OCI-LY1 (cell line): Measurements from ENCODE around the gene AHDC1.
A peak's percentile ranks its signal among the peaks of the same experiment; 100 is the strongest.

Experiments
- H2AFZ ChIP-seq: fragments of 200-600 bp; sonication (generic), shearing (Covaris generic); 2 replicates; pipeline ENCODE4 v1.6.0; 2014; ENCODE audit warnings: antibody characterized with exemption, mild to moderate bottlenecking, low read length
- H3F3A ChIP-seq: fragments of 200-600 bp; sonication (generic), shearing (Covaris generic); 2 replicates; pipeline ENCODE4 v1.6.0; 2014; ENCODE audit warnings: mild to moderate bottlenecking, antibody characterized with exemption, low read length, moderate library complexity; ENCODE audit not compliant: insufficient read depth
- H3K27ac ChIP-seq: fragments of 200-600 bp; sonication (generic); 2 replicates; pipeline ENCODE4 v1.5.1; 2014; ENCODE audit warnings: low read length, mixed run types, mild to moderate bottlenecking, low read depth; ENCODE audit not compliant: poor library complexity, severe bottlenecking
- H3K27me3 ChIP-seq: fragments of 200-600 bp; sonication (generic); 2 replicates; pipeline ENCODE4 v1.6.0; 2014; ENCODE audit warnings: antibody characterized with exemption, mild to moderate bottlenecking, low read length, moderate library complexity; ENCODE audit not compliant: insufficient read depth
- H3K36me3 ChIP-seq: fragments of 200-600 bp; sonication (generic); 2 replicates; pipeline ENCODE4 v1.6.1; 2014; ENCODE audit warnings: mild to moderate bottlenecking, antibody characterized with exemption, low read length, moderate library complexity, mixed read lengths; ENCODE audit not compliant: insufficient read depth
- H3K4me1 ChIP-seq: fragments of 200-600 bp; sonication (generic); 2 replicates; pipeline ENCODE4 v1.5.1; 2014; ENCODE audit warnings: mild to moderate bottlenecking, low read length, moderate library complexity; ENCODE audit not compliant: insufficient read depth, severe bottlenecking
- H3K4me2 ChIP-seq: fragments of 200-600 bp; sonication (generic), shearing (Covaris generic); 2 replicates; pipeline ENCODE4 v1.6.1; 2014; ENCODE audit warnings: low read length
- H3K4me3 ChIP-seq: fragments of 200-600 bp; sonication (generic); 2 replicates; pipeline ENCODE4 v1.5.1; 2014; ENCODE audit warnings: low read length, low read depth, mild to moderate bottlenecking, mixed read lengths; ENCODE audit not compliant: poor library complexity, severe bottlenecking
- H3K79me2 ChIP-seq: fragments of 200-600 bp; shearing (Covaris generic); 2 replicates; pipeline ENCODE4 v1.6.1; 2016; ENCODE audit warnings: mixed run types, low read length, mixed read lengths; ENCODE audit not compliant: insufficient read depth
- H3K9ac ChIP-seq: fragments of 200-600 bp; sonication (generic), shearing (Covaris generic); 2 replicates; pipeline ENCODE4 v1.6.1; 2014; ENCODE audit warnings: mild to moderate bottlenecking, low read length, mixed read lengths
- H3K9me2 ChIP-seq: fragments of 200-600 bp; sonication (generic), shearing (Covaris generic); 2 replicates; pipeline ENCODE4 v1.6.1; 2014; ENCODE audit warnings: low read depth, mild to moderate bottlenecking, low read length, mixed read lengths
- H3K9me3 ChIP-seq: fragments of 200-600 bp; shearing (Covaris generic); 2 replicates; pipeline ENCODE4 v1.6.1; 2014; ENCODE audit warnings: low read length, mixed read lengths
- H4K20me1 ChIP-seq: fragments of 200-600 bp; sonication (generic), shearing (Covaris generic); 2 replicates; pipeline ENCODE4 v1.6.0; 2016; ENCODE audit warnings: mild to moderate bottlenecking, low read length; ENCODE audit not compliant: insufficient read depth
- EZH2 ChIP-seq: fragments of 200-600 bp; sonication (generic), shearing (Covaris generic); IDR thresholded peaks from 2 replicates; pipeline ENCODE4 v1.8.0; 2017; ENCODE audit warnings: borderline replicate concordance, mixed run types, mild to moderate bottlenecking, antibody characterized with exemption, low read length, moderate library complexity, mixed read lengths
- TF ChIP-seq, protein P1 (sequence below): fragments of 200-600 bp; sonication (generic), shearing (Covaris generic); IDR thresholded peaks from 2 replicates; pipeline ENCODE4 v1.5.1; 2017; ENCODE audit warnings: mild to moderate bottlenecking, antibody characterized with exemption, low read length, moderate library complexity, mixed read lengths

AHDC1 gene

DNA sequence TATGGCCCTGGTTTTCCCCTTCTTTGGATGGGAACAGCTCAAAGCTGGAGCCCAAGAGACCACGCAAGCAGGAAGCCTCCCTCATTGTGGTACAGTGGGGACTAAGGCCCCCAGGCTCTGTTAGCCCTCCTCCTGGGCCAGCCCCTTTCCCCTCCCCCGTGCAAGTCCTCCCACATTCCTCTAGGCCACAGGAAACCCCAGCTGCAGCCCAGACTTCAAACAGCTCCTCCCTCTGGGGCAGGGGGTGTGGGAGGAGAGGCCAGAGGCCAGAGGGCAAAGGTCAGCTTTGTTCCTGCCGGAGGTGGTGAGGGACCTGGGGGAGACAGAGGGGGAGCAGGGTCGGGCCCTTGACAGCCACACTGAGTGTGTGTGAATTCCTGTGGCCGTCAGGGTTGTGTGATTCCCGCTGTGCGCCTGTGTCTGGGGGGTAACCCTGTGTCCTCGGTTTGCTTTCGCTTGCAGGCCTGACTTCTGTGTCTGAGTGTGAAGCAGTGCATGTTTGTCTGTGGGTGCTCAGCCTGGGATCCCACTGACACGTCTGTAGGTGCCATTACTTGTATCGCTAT lies 3.4 kb upstream of the AHDC1 start:
- no peak overlapping the region for H2AFZ ChIP-seq
- H4K20me1 ChIP-seq, result no peaks in the 10 kb centered on the region
- H3K79me2 ChIP-seq, result no peaks in the 10 kb centered on the region
- no peaks in the 10 kb centered on the region for H3F3A ChIP-seq
- no peaks in the 10 kb centered on the region for H3K36me3 ChIP-seq
- H3K27me3 ChIP-seq, result no peaks in the 10 kb centered on the region
- peaks cover 24% of the 10 kb centered on the region for H3K4me1 ChIP-seq
- H3K9me2 ChIP-seq, result no peaks in the 10 kb centered on the region
- no peak overlapping the region for H3K4me2 ChIP-seq
- no peak overlapping the region for H3K4me3 ChIP-seq
- no peak overlapping the region for H3K27ac ChIP-seq
- TF ChIP-seq, protein P1, sequence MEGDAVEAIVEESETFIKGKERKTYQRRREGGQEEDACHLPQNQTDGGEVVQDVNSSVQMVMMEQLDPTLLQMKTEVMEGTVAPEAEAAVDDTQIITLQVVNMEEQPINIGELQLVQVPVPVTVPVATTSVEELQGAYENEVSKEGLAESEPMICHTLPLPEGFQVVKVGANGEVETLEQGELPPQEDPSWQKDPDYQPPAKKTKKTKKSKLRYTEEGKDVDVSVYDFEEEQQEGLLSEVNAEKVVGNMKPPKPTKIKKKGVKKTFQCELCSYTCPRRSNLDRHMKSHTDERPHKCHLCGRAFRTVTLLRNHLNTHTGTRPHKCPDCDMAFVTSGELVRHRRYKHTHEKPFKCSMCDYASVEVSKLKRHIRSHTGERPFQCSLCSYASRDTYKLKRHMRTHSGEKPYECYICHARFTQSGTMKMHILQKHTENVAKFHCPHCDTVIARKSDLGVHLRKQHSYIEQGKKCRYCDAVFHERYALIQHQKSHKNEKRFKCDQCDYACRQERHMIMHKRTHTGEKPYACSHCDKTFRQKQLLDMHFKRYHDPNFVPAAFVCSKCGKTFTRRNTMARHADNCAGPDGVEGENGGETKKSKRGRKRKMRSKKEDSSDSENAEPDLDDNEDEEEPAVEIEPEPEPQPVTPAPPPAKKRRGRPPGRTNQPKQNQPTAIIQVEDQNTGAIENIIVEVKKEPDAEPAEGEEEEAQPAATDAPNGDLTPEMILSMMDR, result no peak
- no peak for TF ChIP-seq EZH2
- no peak overlapping the region for H3K9ac ChIP-seq
- H3K9me3 ChIP-seq, result no peaks in the 10 kb centered on the region

DNA sequence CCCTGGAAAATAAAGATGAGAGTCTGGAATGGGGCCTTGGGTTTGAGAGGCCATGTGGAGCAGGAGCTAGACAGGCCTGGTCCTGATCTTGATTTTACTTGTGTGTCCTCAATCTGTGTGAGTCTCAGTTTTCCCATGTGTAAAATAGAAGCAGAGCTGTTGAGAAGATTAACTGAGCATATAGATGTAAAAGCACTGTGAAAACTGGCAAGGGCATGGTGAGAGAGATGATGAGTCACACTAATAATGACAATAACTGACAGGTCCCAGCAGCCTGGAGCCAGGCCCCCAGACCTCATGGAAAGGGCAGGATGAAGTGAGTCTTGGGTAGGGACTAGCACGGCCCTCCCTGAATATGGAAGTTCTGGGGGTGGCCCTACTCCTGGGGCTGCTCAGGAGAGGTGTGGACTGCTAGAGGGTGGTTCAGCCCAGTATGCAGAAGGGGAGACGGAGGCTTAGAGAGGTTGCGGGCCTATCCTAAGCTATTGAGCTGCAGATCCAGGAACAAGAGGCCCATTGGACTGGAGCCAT lies 2.8 kb upstream of the AHDC1 start:
- H3K36me3 ChIP-seq, result no peaks in the 10 kb centered on the region
- peaks cover 29% of the 10 kb centered on the region for H3K4me1 ChIP-seq
- no peaks in the 10 kb centered on the region for H3F3A ChIP-seq
- H3K27ac ChIP-seq, result no peak overlapping the region
- H3K9me2 ChIP-seq, result no peaks in the 10 kb centered on the region
- H3K27me3 ChIP-seq, result no peaks in the 10 kb centered on the region
- H3K9ac ChIP-seq, result no peak overlapping the region
- no peaks in the 10 kb centered on the region for H3K9me3 ChIP-seq
- no peak overlapping the region for H3K4me3 ChIP-seq
- no peak overlapping the region for H2AFZ ChIP-seq
- no peaks in the 10 kb centered on the region for H3K79me2 ChIP-seq
- H4K20me1 ChIP-seq, result no peaks in the 10 kb centered on the region
- H3K4me2 ChIP-seq, result no peak overlapping the region
- no peak for TF ChIP-seq EZH2
- TF ChIP-seq, protein P1, result no peak

DNA sequence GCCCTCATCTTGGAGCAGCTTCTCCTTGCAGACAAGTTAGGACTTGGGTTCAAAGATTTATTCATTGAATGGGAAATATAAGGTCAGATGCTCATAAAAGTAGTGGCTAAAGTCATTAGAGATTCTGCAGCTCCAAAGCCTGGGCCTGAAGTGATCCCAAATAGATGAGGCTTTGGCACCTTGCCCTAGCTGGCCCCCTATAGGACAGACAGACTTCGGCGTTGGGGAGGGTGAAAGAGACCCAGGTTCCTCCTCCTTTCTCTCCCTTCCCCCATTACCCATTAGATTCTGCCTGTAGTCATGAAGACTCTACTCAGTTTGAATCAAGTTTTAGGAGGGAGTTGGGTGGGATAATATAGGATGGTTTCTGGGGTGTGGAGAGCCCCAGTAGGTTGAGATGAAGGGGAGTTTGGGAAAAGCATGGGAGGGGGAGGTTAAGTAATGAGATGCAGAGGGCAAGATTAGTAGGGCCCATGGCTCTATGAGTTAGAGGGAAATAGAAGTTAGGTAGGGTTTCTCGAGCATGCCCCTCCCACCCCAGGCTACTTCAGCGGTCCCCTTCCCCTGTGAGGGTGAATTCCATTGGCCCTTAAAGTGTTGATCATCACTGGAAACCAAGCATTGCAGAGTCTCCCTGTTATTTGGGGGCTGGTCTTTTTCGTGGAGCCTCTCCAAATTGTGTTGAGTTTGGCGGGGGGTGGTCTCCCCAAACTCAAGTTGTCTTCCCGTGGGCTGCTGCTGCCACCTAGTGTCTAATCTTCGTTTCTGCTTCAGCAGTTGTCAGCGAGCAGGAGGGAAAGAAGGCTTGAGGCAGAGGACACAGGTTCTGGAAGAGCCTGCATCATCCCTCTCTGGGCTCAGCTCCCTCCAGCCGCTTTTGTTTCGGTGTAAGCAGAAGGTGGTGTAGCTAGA lies 2.1 kb upstream of the AHDC1 start:
- no peak for TF ChIP-seq EZH2
- TF ChIP-seq, protein P1, result peak; percentile 97
- H3K27me3 ChIP-seq, result no peaks in the 10 kb centered on the region
- no peaks in the 10 kb centered on the region for H3K9me2 ChIP-seq
- H2AFZ ChIP-seq, result no peak overlapping the region
- no peaks in the 10 kb centered on the region for H3F3A ChIP-seq
- H3K4me3 ChIP-seq, result no peak overlapping the region
- no peaks in the 10 kb centered on the region for H4K20me1 ChIP-seq
- no peaks in the 10 kb centered on the region for H3K36me3 ChIP-seq
- H3K4me1 ChIP-seq, result peaks cover 34% of the 10 kb centered on the region
- no peak overlapping the region for H3K9ac ChIP-seq
- H3K9me3 ChIP-seq, result no peaks in the 10 kb centered on the region
- H3K4me2 ChIP-seq, result peak overlapping the region; percentile 24; the same call in 1 of the 2 replicates
- H3K27ac ChIP-seq, result no peak overlapping the region
- no peaks in the 10 kb centered on the region for H3K79me2 ChIP-seq
